Kidney (tissue), 14 donors: Measurements from ENCODE around the gene GJB1. TPM values are rescaled to one million over a fixed set of nuclear protein-coding genes. Genes with fewer than 3 reads are reported as not detected.

ENCODE experiments used
- DNase-seq, 5 donors: peaks; one replicate each; pipeline ENCODE4 v3.0.0-alpha.2; 2013 to 2020
- FAIRE-seq: peaks from 2 replicates; lab custom pipeline; 2012; peaks lifted over from hg19 to GRCh38; lab: Jason Lieb, UNC
- H3K27ac ChIP-seq, 2 donors: one replicate each; pipeline ENCODE4 v1.7.0; 2013; ENCODE audit warnings: low read depth in 2 of 2, low read length in 2 of 2, inconsistent platforms in 1 of 2
- H3K27me3 ChIP-seq: one replicate; pipeline ENCODE4 v1.7.1; 2013; ENCODE audit warnings: low read length, inconsistent platforms; ENCODE audit not compliant: control insufficient read depth, insufficient read depth
- H3K36me3 ChIP-seq, 3 donors: one replicate each; pipeline versions ENCODE4 v1.7.0 to v1.7.1; 2013; ENCODE audit warnings: low read length in 3 of 3, control low read depth in 1 of 3, inconsistent platforms in 1 of 3; ENCODE audit not compliant: insufficient read depth in 3 of 3, control insufficient read depth in 2 of 3
- H3K4me1 ChIP-seq, 3 donors: one replicate each; pipeline versions ENCODE4 v1.7.0 to v1.7.1; 2013; ENCODE audit warnings: low read length in 3 of 3, inconsistent platforms in 1 of 3, low read depth in 1 of 3; ENCODE audit not compliant: control insufficient read depth in 2 of 3, insufficient read depth in 2 of 3
- H3K4me3 ChIP-seq, 3 donors: one replicate each; pipeline versions ENCODE4 v1.7.0 to v1.8.1; 2013; ENCODE audit warnings: low read length in 3 of 3, control low read depth in 1 of 3, inconsistent platforms in 1 of 3
- H3K9ac ChIP-seq, 3 donors: one replicate each; pipeline versions ENCODE4 v1.7.0 to v1.7.1; 2013; ENCODE audit warnings: low read length in 3 of 3, control low read depth in 1 of 3, inconsistent platforms in 1 of 3
- H3K9me3 ChIP-seq, 3 donors: one replicate each; pipeline versions ENCODE4 v1.7.0 to v1.7.1; 2013; ENCODE audit warnings: low read length in 3 of 3, control low read depth in 1 of 3, inconsistent platforms in 1 of 3; ENCODE audit not compliant: control insufficient read depth in 2 of 3, insufficient read depth in 1 of 3
- intact Hi-C: fragments of 100-400 bp; cut with DNase I; formaldehyde crosslinking; loops from one replicate; pipeline ENCODE4 v1.11.1; 2022
- polyA plus RNA-seq: library from polyadenylated mRNA; stranded (reverse); fragments of 350-450 nt; fragmentation: Illumina TruSeq; extraction: RNeasy Lipid Tissue Mini Kit (QIAGEN cat#74804); gene quantifications from one replicate; pipeline ENCODE4 v1.2.3, GENCODE V29; 2014; ENCODE audit warnings: low read depth, low replicate concordance; ENCODE audit not compliant: insufficient read depth
- total RNA-seq: library from RNA; stranded (reverse); fragmentation: NEBNext Ultra II Directional; extraction: Animal tissue kit (Norgen Biotek cat#: 25700); gene quantifications from one replicate; pipeline ENCODE4 v1.2.1, GENCODE V29; 2021
- TF ChIP-seq, protein P1 (sequence below): IDR thresholded peaks from 3 replicates; pipeline ENCODE4 v1.5.1; 2012; ENCODE audit warnings: mild to moderate bottlenecking, moderate library complexity, borderline replicate concordance; ENCODE audit not compliant: insufficient read depth; ENCODE audit errors: extremely low read depth
- donor health status: control.
- donor health status: control.
- donor health status: control.
- donor health status: control.
- donor health status: control.
- donor health status: DM: yes; HTN: yes; CAD: no.
- donor health status: Normal renal cell carcinoma (clear cell type).

The GJB1 gene
- total and polyA plus RNA-seq, 2 donors from 2014 or later: 22.4 to 59.0 TPM

DNA sequence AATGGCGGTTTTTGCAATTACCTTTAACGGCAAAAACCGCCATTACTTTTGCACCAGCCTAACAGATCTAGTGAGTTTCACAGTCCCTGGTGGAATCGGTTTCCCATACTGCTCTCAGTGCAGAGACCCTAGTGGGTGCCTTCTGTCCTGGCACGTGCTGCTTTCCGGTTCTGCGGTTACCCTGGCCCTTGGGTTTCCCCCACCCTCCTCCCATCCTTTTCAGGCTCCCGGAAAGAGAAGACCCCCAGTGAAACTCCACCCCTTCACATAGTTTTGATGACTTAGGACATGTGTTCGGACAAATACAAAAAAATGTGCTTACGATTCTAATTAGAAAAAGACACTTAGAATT is 41.5 kb upstream of the GJB1 start:
- intact Hi-C loops: no loop called here

DNA sequence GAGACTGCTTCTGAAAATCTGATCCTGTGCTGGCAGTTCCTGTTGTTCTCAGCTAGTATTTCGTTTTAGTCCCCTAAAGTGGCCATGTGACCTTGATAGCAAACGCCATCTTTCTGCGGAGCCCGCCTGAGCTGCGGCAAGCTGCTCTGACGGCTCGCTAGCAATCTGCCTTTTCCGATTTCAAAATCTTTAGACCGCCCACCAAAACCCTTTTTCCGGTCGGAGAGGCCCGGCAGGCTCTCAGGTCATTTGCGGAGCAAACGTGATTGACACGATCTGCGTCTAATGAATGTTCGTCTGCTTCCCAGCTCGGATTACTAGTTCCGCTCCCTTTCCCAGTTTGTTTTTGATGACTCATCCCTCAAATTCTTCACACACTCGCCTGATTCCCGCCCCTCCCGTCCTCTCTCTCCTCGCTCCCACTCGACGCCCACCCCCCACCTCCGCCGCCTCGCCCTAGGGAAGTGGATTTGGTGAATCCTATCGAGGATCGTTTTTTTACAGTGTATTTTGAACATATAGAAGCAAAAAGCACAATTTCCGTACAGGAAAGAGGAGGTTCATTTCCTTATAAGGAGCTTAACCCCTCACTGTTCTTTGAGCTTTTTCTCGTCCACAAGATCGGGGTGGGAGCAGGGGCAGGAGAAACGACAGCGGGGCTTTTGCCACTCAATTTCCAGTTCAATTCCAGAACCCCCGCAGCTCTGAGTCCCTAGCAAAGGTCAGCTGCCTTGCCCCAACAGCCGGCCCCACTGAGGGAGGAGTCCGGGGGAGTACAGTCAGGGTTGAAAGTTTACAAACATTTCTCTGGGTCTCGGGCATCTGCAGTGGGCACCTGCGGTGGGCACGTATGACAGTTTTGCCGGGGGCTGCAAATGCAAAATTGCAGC is 40.9 kb upstream of the GJB1 start:
- H3K27me3 ChIP-seq: no peaks in the 10 kb centered on the region
- H3K9me3 ChIP-seq: no peaks in the 10 kb centered on the region
- DNase-seq: peak; percentile 93 to 98 (median 94)
- peaks cover 0 to 4% (median 4%) of the 10 kb centered on the region in 3 donors for H3K4me1 ChIP-seq
- FAIRE-seq: peak; percentile 98
- TF ChIP-seq, protein P1, sequence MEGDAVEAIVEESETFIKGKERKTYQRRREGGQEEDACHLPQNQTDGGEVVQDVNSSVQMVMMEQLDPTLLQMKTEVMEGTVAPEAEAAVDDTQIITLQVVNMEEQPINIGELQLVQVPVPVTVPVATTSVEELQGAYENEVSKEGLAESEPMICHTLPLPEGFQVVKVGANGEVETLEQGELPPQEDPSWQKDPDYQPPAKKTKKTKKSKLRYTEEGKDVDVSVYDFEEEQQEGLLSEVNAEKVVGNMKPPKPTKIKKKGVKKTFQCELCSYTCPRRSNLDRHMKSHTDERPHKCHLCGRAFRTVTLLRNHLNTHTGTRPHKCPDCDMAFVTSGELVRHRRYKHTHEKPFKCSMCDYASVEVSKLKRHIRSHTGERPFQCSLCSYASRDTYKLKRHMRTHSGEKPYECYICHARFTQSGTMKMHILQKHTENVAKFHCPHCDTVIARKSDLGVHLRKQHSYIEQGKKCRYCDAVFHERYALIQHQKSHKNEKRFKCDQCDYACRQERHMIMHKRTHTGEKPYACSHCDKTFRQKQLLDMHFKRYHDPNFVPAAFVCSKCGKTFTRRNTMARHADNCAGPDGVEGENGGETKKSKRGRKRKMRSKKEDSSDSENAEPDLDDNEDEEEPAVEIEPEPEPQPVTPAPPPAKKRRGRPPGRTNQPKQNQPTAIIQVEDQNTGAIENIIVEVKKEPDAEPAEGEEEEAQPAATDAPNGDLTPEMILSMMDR: no peak
- peak overlapping the region; percentile 90 to 93 for H3K27ac ChIP-seq
- peak overlapping the region; percentile 55 to 86 (median 77) for H3K9ac ChIP-seq
- H3K4me3 ChIP-seq: peak overlapping the region; percentile 84 to 86 (median 86)
- H3K36me3 ChIP-seq: no peaks in the 10 kb centered on the region
- intact Hi-C loops: no loop called here

More for the DNA sequence above, 41.5 kb upstream of the GJB1 start:
- no peaks in the 10 kb centered on the region for H3K27me3 ChIP-seq
- H3K4me3 ChIP-seq: peak overlapping the region; percentile 84 to 86 (median 86)
- H3K4me1 ChIP-seq: peaks cover 0 to 4% (median 4%) of the 10 kb centered on the region in 3 donors
- H3K27ac ChIP-seq: peak overlapping the region; percentile 84 to 87
- H3K36me3 ChIP-seq: no peaks in the 10 kb centered on the region
- no peaks in the 10 kb centered on the region for H3K9me3 ChIP-seq
- peak overlapping the region; percentile 55 to 86 (median 77) for H3K9ac ChIP-seq
- DNase-seq: peak in 1 of 5 donors; percentile 55
- TF ChIP-seq, protein P1: no peak
- FAIRE-seq: no peak

DNA sequence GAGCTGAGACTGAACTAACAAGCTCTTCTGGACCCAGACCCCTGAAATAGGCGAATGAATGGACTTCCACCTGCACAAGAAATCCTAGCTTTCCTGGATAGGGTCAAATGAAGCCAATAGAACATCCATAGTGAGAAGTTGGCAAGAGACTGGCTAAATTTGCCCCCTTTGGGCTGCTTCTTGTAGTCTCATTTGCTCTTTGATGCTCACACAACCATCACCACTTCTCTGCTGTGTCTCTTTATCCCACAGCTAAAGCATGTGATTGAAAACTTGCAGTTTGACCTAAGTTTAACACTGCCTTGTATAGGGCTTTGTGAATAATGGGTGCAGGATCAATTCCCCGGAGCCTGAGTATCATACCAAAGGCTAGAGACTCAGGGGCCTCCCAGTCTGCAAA is 40.2 kb upstream of the GJB1 start:
- H3K27ac ChIP-seq: peak overlapping the region in 1 of 2 donors; percentile 93

More for the DNA sequence above, 40.2 kb upstream of the GJB1 start:
- Histone ChIP-seq H3K9ac (no peak overlapping the region), H3K27me3 (no peaks in the 10 kb centered on the region), H3K36me3 (no peaks in the 10 kb centered on the region), H3K4me1 (peaks cover 0 to 4% (median 4%) of the 10 kb centered on the region in 3 donors), H3K4me3 (peak overlapping the region in 2 of 3 donors; percentile 66 to 76), H3K9me3 (no peaks in the 10 kb centered on the region)
- peak in 1 of 5 donors; percentile 34 for DNase-seq
- TF ChIP-seq, protein P1: no peak
- intact Hi-C loops: no loop called here
- no peak for FAIRE-seq
